Neural progenitor cell (in vitro differentiated cells): Measurements from ENCODE around the gene LGALS12.

Experiments
- CTCF ChIP-seq: fragments of 200-600 bp; sonication (generic); IDR thresholded peaks from 2 replicates; pipeline ENCODE4 v1.5.1; 2017; ENCODE audit warnings: antibody characterized with exemption, mild to moderate bottlenecking
- EZH2 ChIP-seq: fragments of 200-600 bp; sonication (generic); IDR thresholded peaks from 2 replicates; pipeline ENCODE4 v1.6.1; 2017; ENCODE audit warnings: antibody characterized with exemption, mild to moderate bottlenecking, moderate library complexity
- EZH2phosphoT487 ChIP-seq: fragments of 200-600 bp; sonication (generic); IDR thresholded peaks from 2 replicates; pipeline ENCODE4 v1.6.1; 2017; ENCODE audit warnings: antibody characterized with exemption

- TF ChIP-seq EZH2 (no peak), CTCF (no peak), EZH2phosphoT487 (no peak)
Measured at GRCh38 chr11:63499874-63500273, 6.0 kb upstream of the LGALS12 start.
